Hypothalamus (tissue), 51 donors: Measurements from ENCODE around the gene ADGRD1.

Experiments used
- DNase-seq, 51 donors: peaks; one replicate each; lab custom pipeline; 2025; lab: John Stamatoyannopoulos, UW

Gene ADGRD1

GRCh38 chr12:131050463-131051154 lies 96.9 kb downstream of the ADGRD1 start:
- no peak for DNase-seq

GRCh38 chr12:131051155-131051473 lies 97.4 kb downstream of the ADGRD1 start:
- no peak for DNase-seq

GRCh38 chr12:131052063-131052781 lies 98.5 kb downstream of the ADGRD1 start:
- DNase-seq, result no peak

- DNase-seq, result no peak
Measured at GRCh38 chr12:131052929-131053328, 99.2 kb downstream of the ADGRD1 start.

- DNase-seq, result no peak
Measured at GRCh38 chr12:131053567-131053966, 99.9 kb downstream of the ADGRD1 start.

GRCh38 chr12:131054345-131055092 lies 100.8 kb downstream of the ADGRD1 start:
- DNase-seq, result no peak

GRCh38 chr12:131055093-131055465 lies 101.4 kb downstream of the ADGRD1 start:
- no peak for DNase-seq

GRCh38 chr12:131055596-131056233 lies 102.0 kb downstream of the ADGRD1 start:
- DNase-seq, result no peak

GRCh38 chr12:131056626-131057025 lies 102.9 kb downstream of the ADGRD1 start:
- no peak for DNase-seq

GRCh38 chr12:131057211-131057721 lies 103.6 kb downstream of the ADGRD1 start:
- peak in 3 of 51 donors; percentile 18 to 28 (median 19) for DNase-seq

- no peak for DNase-seq
Measured at GRCh38 chr12:131057722-131058515, 104.2 kb downstream of the ADGRD1 start.

GRCh38 chr12:131058700-131059099 lies 105.0 kb downstream of the ADGRD1 start:
- DNase-seq, result no peak

- DNase-seq, result no peak
Measured at GRCh38 chr12:131060011-131060703, 106.5 kb downstream of the ADGRD1 start.

GRCh38 chr12:131061041-131061806 lies 107.5 kb downstream of the ADGRD1 start:
- no peak for DNase-seq

- DNase-seq, result no peak
Measured at GRCh38 chr12:131063413-131063812, 109.7 kb downstream of the ADGRD1 start.

- no peak for DNase-seq
Measured at GRCh38 chr12:131063960-131064359, 110.3 kb downstream of the ADGRD1 start.

GRCh38 chr12:131065279-131065678 lies 111.6 kb downstream of the ADGRD1 start:
- DNase-seq, result no peak

GRCh38 chr12:131065801-131066200 lies 112.1 kb downstream of the ADGRD1 start:
- no peak for DNase-seq
